GM23248 (cell line): Measurements from ENCODE around the gene PEX1.

Experiments used
- EZH2 ChIP-seq: fragments of 200-600 bp; sonication (generic); IDR thresholded peaks from 2 replicates; pipeline ENCODE4 v1.6.1; 2018; ENCODE audit warnings: antibody characterized with exemption, mild to moderate bottlenecking; ENCODE audit not compliant: insufficient read depth, poor library complexity, severe bottlenecking
- EZH2phosphoT487 ChIP-seq: fragments of 200-600 bp; sonication (generic); IDR thresholded peaks from 2 replicates; pipeline ENCODE4 v1.6.1; 2018; ENCODE audit warnings: antibody characterized with exemption, moderate library complexity, mild to moderate bottlenecking, low read depth; ENCODE audit not compliant: insufficient read depth

DNA sequence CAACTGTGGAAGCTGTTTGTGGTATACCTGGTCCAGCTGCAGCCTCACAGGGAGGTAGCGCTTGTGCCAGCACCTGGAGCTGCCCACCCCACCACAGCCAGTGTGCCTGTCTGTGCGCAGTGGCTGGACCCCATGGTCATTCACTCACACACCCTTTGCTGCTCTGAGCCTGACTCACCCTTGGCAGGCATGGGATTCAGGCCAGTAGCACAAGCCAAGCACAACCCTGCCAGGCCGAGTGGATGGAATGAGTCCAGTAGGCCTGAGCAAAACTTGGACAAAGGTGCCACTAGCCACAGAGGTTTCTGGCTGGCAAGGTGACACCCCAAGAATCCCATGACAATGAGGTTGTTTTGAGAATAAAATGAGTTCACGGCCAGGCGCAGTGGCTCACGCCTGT is 19.3 kb upstream of the PEX1 start:
- TF ChIP-seq EZH2 (no peak), EZH2phosphoT487 (no peak)
